Caco-2 (cell line): Measurements from ENCODE around the gene USP51. TPM values are rescaled to one million over a fixed set of nuclear protein-coding genes. Genes with fewer than 3 reads are reported as not detected.
"Not testable (repeated sequence)": the region's sequence is repeated elsewhere in the genome, so short reads cannot be mapped to it uniquely, and the experiment has no call there.

ENCODE experiments used
- BruUV-seq: library from RNA; stranded (reverse); fragments of 400-500 nt; replicated peaks from 2 replicates; lab custom pipeline; 2021; lab: Mats Ljungman, UMichigan
- CTCF ChIA-PET: fragments of 300-600 bp; sonication (Branson Sonifier 250); formaldehyde crosslinking; loops from one replicate; lab custom pipeline; 2022; ENCODE audit warnings: antibody characterized with exemption; lab: Charles Lee
- POLR2A ChIA-PET: fragments of 300-600 bp; sonication (Branson Sonifier 250); formaldehyde crosslinking; loops from one replicate; lab custom pipeline; 2022; ENCODE audit warnings: antibody characterized with exemption; lab: Charles Lee
- DNase-seq, 2 experiments: peaks; one replicate each; pipeline versions ENCODE4 v3.0.0 to v3.0.0-alpha.2; 2020 to 2022
- H3K27me3 ChIP-seq: replicated peaks from 2 replicates; pipeline ENCODE4 v1.6.0; 2011; ENCODE audit warnings: low read length; ENCODE audit not compliant: control insufficient read depth, insufficient read depth
- H3K36me3 ChIP-seq: 2 replicates; pipeline ENCODE4 v1.5.1; 2011; ENCODE audit warnings: low read length; ENCODE audit not compliant: control insufficient read depth, insufficient read depth
- H3K4me1 ChIP-seq: fragments of 250-450 bp; sonication (Bioruptor Pico); 2 replicates; pipeline ENCODE4 v1.5.1; 2020; ENCODE audit warnings: mild to moderate bottlenecking
- H3K4me3 ChIP-seq: 2 replicates; pipeline ENCODE4 v1.5.1; 2011; ENCODE audit warnings: low read depth, mild to moderate bottlenecking, control low read depth, low read length
- H3K9me3 ChIP-seq: fragments of 250-450 bp; sonication (Bioruptor Pico); 2 replicates; pipeline ENCODE4 v1.5.1; 2020; ENCODE audit warnings: mild to moderate bottlenecking, moderate library complexity
- H3K27ac Mint-ChIP-seq: one replicate; pipeline ENCODE4 v1.8.0; 2022; ENCODE audit warnings: mixed read lengths; ENCODE audit not compliant: unreplicated experiment
- H3K27me3 Mint-ChIP-seq: one replicate; pipeline ENCODE4 v1.8.0; 2022; ENCODE audit warnings: mixed read lengths; ENCODE audit not compliant: insufficient read depth, unreplicated experiment
- H3K36me3 Mint-ChIP-seq: one replicate; pipeline ENCODE4 v1.8.0; 2022; ENCODE audit warnings: mild to moderate bottlenecking, mixed read lengths; ENCODE audit not compliant: insufficient read depth, unreplicated experiment
- H3K4me1 Mint-ChIP-seq: one replicate; pipeline ENCODE4 v1.8.0; 2022; ENCODE audit warnings: low read depth, mixed read lengths; ENCODE audit not compliant: unreplicated experiment
- H3K4me3 Mint-ChIP-seq: one replicate; pipeline ENCODE4 v1.8.0; 2022; ENCODE audit warnings: mild to moderate bottlenecking, moderate library complexity, mixed read lengths; ENCODE audit not compliant: unreplicated experiment
- H3K9me3 Mint-ChIP-seq: one replicate; pipeline ENCODE4 v1.8.0; 2022; ENCODE audit warnings: mixed read lengths; ENCODE audit not compliant: unreplicated experiment
- intact Hi-C: fragments of 100-400 bp; cut with micrococcal nuclease; formaldehyde crosslinking; loops from one replicate; pipeline ENCODE4 v1.10.0; 2022; ENCODE audit not compliant: unreplicated experiment
- microRNA-seq: library from miRNA; unstranded; fragments of <30 nt; microRNA quantifications from one replicate; pipeline ENCODE4 v1.2.0, GENCODE V29; 2022
- total RNA-seq: library from RNA; stranded (reverse); gene quantifications from 2 replicates; pipeline ENCODE4 v1.2.3, GENCODE V29; 2022
- TF ChIP-seq, protein P1 (sequence below), 2 experiments: fragments of 200-600 bp in 1 of 2; IDR thresholded peaks; 1 replicate in 1 of 2; 2 replicates in 1 of 2; pipeline versions ENCODE4 v1.5.1 to v1.8.0; 2011 to 2022; ENCODE audit warnings: antibody characterized with exemption in 1 of 2, control low read depth in 1 of 2, inconsistent platforms in 1 of 2, low read depth in 1 of 2, low read length in 1 of 2, mild to moderate bottlenecking in 1 of 2, moderate library complexity in 1 of 2; ENCODE audit not compliant: insufficient read depth in 1 of 2, severe bottlenecking in 1 of 2, unreplicated experiment in 1 of 2

USP51 gene
- total RNA-seq, 1 experiment from 2014 or later = 1.8 TPM

DNA sequence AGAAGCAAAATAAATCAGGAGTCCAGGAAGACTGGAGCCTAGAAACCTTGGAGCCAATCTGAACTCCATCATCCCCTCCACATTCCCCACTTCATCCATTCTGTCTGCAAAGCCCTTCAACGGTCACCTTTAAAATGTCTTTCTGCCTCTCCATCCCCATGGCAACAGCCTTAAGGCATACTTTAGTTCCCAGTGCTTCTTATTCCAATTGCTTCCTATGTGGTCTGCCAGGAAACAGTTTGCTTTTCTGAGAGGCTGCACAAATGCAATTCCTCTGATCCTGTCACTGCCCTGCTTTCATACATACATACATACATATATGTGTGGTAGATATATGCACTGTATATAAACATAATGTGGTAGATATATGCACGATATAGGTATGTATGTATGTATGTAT lies 38.5 kb downstream of the USP51 start:
- Histone ChIP-seq H3K9me3 (no peaks in the 10 kb centered on the region), H3K4me3 (no peak overlapping the region), H3K4me1 (no peaks in the 10 kb centered on the region), H3K36me3 (no peaks in the 10 kb centered on the region), H3K27me3 (no peaks in the 10 kb centered on the region)
- intact Hi-C loops = no loop called here
- CTCF ChIA-PET = no interaction called here
- Mint-ChIP-seq H3K9me3 (no peaks in the 10 kb centered on the region), H3K27ac (no peak overlapping the region), H3K36me3 (no peaks in the 10 kb centered on the region), H3K4me1 (no peaks in the 10 kb centered on the region), H3K27me3 (peaks cover under 1% of the 10 kb centered on the region), H3K4me3 (no peak overlapping the region)
- TF ChIP-seq, protein P1, sequence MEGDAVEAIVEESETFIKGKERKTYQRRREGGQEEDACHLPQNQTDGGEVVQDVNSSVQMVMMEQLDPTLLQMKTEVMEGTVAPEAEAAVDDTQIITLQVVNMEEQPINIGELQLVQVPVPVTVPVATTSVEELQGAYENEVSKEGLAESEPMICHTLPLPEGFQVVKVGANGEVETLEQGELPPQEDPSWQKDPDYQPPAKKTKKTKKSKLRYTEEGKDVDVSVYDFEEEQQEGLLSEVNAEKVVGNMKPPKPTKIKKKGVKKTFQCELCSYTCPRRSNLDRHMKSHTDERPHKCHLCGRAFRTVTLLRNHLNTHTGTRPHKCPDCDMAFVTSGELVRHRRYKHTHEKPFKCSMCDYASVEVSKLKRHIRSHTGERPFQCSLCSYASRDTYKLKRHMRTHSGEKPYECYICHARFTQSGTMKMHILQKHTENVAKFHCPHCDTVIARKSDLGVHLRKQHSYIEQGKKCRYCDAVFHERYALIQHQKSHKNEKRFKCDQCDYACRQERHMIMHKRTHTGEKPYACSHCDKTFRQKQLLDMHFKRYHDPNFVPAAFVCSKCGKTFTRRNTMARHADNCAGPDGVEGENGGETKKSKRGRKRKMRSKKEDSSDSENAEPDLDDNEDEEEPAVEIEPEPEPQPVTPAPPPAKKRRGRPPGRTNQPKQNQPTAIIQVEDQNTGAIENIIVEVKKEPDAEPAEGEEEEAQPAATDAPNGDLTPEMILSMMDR (IDR thresholded peaks at IDR 0.05; ENCODE audit: insufficient read depth in 1 of 2, low read depth in 1 of 2, low read length in 1 of 2, severe bottlenecking in 1 of 2, unreplicated experiment in 1 of 2) = no peak
- BruUV-seq = no TSS peak
- no peak for DNase-seq
- POLR2A ChIA-PET = no interaction called here

DNA sequence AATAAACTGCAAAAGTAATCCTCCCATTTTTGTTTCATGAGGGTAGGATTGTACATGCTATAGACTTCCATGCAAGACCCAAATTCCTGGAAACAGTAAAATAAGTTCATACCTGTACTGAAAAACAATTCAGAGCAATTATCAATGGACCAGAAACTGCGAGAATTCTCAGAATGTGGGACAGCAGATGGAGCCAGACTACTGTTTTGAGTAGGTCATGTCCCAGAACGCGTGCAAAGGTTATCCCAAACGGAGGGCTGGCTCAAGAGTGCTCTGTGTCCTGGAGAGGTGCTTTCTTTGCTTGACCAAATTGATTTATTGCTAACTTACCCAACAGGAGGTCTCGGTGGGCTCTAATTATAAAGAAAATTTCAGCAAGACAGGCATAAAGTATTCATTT lies 39.4 kb downstream of the USP51 start:
- Mint-ChIP-seq H3K27ac (no peak overlapping the region), H3K4me3 (no peak overlapping the region), H3K9me3 (no peaks in the 10 kb centered on the region), H3K4me1 (no peaks in the 10 kb centered on the region), H3K27me3 (peaks cover 8% of the 10 kb centered on the region), H3K36me3 (no peaks in the 10 kb centered on the region)
- Histone ChIP-seq H3K36me3 (no peaks in the 10 kb centered on the region), H3K27me3 (no peaks in the 10 kb centered on the region), H3K4me3 (no peak overlapping the region), H3K9me3 (no peaks in the 10 kb centered on the region), H3K4me1 (no peaks in the 10 kb centered on the region)
- ChIA-PET POLR2A (no interaction called here), CTCF (no interaction called here)
- BruUV-seq = no TSS peak
- TF ChIP-seq, protein P1 (IDR thresholded peaks at IDR 0.05; ENCODE audit: insufficient read depth in 1 of 2, low read depth in 1 of 2, low read length in 1 of 2, severe bottlenecking in 1 of 2, unreplicated experiment in 1 of 2) = peak; percentile 14 to 45
- intact Hi-C loops = no loop called here
- DNase-seq = peak in 1 of 2 experiments; percentile 9

DNA sequence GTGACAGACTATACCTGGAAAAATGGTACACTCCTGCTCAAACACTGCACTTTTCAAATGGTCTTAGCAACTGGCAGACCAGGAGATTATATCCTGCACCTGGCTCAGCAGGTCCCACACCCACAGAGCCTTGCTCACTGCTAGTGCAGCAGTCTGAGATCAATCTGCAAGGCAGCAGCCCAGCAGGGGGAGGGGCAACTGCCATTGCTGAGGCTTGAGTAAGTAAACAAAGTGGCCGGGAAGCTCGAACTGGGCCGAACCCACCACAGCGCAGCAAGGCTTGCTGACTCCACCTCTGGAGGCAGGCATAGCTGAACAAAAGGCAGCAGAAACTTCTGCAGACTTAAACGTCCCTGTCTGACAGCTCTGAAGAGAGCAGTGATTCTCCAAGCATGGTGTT lies 46.2 kb downstream of the USP51 start:
- POLR2A ChIA-PET, H3K36me3 ChIP-seq, BruUV-seq, H3K9me3 Mint-ChIP-seq, H3K36me3 Mint-ChIP-seq, H3K27ac Mint-ChIP-seq, DNase-seq, H3K4me3 ChIP-seq, H3K4me3 Mint-ChIP-seq, H3K9me3 ChIP-seq, H3K4me1 ChIP-seq, CTCF ChIA-PET, intact Hi-C loops, H3K27me3 ChIP-seq, H3K4me1 Mint-ChIP-seq: not testable (repeated sequence)
- H3K27me3 Mint-ChIP-seq = peaks cover 18% of the 10 kb centered on the region

Small RNA genes lying within 50 kb of the gene (microRNA-seq; reads per million reads assigned to microRNA genes)
- gene MIR4536-1 (not detected), gene MIR4536-2 (not detected)

Other genes starting within 250 kb of the USP51 start
- gene PAGE3, start 224.9 kb downstream of the USP51 start, total RNA-seq = not detected in 2 replicates
- not detected in 2 replicates for gene MAGEH1, start 37.7 kb downstream of the USP51 start, total RNA-seq
- gene FOXR2, start 133.6 kb upstream of the USP51 start, total RNA-seq = not detected in 2 replicates
- gene RRAGB, start 227.9 kb upstream of the USP51 start, total RNA-seq = 9.5 and 10.8 TPM in 2 replicates